OCI-LY1 (cell line): ENCODE measurements around the gene CPSF4.

Experiments used
- EZH2 ChIP-seq: fragments of 200-600 bp; sonication (generic), shearing (Covaris generic); IDR thresholded peaks from 2 replicates; pipeline ENCODE4 v1.8.0; 2017; ENCODE audit warnings: borderline replicate concordance, mixed run types, mild to moderate bottlenecking, antibody characterized with exemption, low read length, moderate library complexity, mixed read lengths
- TF ChIP-seq, protein P1 (sequence below): fragments of 200-600 bp; sonication (generic), shearing (Covaris generic); IDR thresholded peaks from 2 replicates; pipeline ENCODE4 v1.5.1; 2017; ENCODE audit warnings: mild to moderate bottlenecking, antibody characterized with exemption, low read length, moderate library complexity, mixed read lengths

GRCh38 chr7:99437946-99438572, 684 bp upstream of the CPSF4 start:
- TF ChIP-seq, protein P1, sequence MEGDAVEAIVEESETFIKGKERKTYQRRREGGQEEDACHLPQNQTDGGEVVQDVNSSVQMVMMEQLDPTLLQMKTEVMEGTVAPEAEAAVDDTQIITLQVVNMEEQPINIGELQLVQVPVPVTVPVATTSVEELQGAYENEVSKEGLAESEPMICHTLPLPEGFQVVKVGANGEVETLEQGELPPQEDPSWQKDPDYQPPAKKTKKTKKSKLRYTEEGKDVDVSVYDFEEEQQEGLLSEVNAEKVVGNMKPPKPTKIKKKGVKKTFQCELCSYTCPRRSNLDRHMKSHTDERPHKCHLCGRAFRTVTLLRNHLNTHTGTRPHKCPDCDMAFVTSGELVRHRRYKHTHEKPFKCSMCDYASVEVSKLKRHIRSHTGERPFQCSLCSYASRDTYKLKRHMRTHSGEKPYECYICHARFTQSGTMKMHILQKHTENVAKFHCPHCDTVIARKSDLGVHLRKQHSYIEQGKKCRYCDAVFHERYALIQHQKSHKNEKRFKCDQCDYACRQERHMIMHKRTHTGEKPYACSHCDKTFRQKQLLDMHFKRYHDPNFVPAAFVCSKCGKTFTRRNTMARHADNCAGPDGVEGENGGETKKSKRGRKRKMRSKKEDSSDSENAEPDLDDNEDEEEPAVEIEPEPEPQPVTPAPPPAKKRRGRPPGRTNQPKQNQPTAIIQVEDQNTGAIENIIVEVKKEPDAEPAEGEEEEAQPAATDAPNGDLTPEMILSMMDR = no peak
- TF ChIP-seq EZH2 = no peak
